ENCODE data around the gene CAMK1. TPM values are rescaled to one million over a fixed set of nuclear protein-coding genes. Genes with fewer than 3 reads are reported as not detected.

The CAMK1 gene
- total and polyA plus RNA-seq, 9 of the 15 experiments (the other 6 are each of a cell fraction or from before 2014, with no cell fraction given), result 0.23 to 10.7 (median 6.0) TPM

- TF ChIP-seq ETS1 (conservative IDR thresholded peaks at IDR 0.05; ENCODE audit: control insufficient read depth, low read depth, low read length), result peak; percentile 62
- no peak for TF ChIP-seq IRF9 (tag; IDR thresholded peaks at IDR 0.05)
- TF ChIP-seq TCF15 (CRISPR knock-in tag; IDR thresholded peaks at IDR 0.05), result no peak
- peak; percentile 77; the same call in 1 of the 2 replicates for TF ChIP-seq KAT7 (CRISPR knock-in tag; IDR thresholded peaks at IDR 0.05; ENCODE audit: borderline replicate concordance)
- no peak for TF ChIP-seq ZNF184 (CRISPR knock-in tag; IDR thresholded peaks at IDR 0.05)
- TF ChIP-seq GTF3C2 (IDR thresholded peaks at IDR 0.05; ENCODE audit: borderline replicate concordance, extremely low read depth, insufficient read length), result no peak
- 0 out of 2 replicates have a peak, but pooled peaks have one; percentile 18 for TF ChIP-seq CHCHD3 (CRISPR knock-in tag; IDR thresholded peaks at IDR 0.05)
- TF ChIP-seq CTBP1 (IDR thresholded peaks at IDR 0.05; ENCODE audit: borderline replicate concordance), result peak; percentile 58
- no peak for TF ChIP-seq THRAP3 (IDR thresholded peaks at IDR 0.05; ENCODE audit: borderline replicate concordance)
- TF ChIP-seq PHF21A (IDR thresholded peaks at IDR 0.05; ENCODE audit: borderline replicate concordance, low read depth), result no peak
- TF ChIP-seq ASH1L (IDR thresholded peaks at IDR 0.05; ENCODE audit: borderline replicate concordance, low read depth, partially characterized antibody), result peak; percentile 48
- TF ChIP-seq ZC3H8 (IDR thresholded peaks at IDR 0.05), result no peak
- no peak for TF ChIP-seq ZNF124 (CRISPR knock-in tag; IDR thresholded peaks at IDR 0.05)
- no peak for TF ChIP-seq MEIS2 (IDR thresholded peaks at IDR 0.05; ENCODE audit: partially characterized antibody)
- no peak for TF ChIP-seq ZNF175 (CRISPR knock-in tag; IDR thresholded peaks at IDR 0.05; ENCODE audit: low read depth)
- TF ChIP-seq RBM15 (IDR thresholded peaks at IDR 0.05; ENCODE audit: insufficient read depth, low read length), result no peak
- TF ChIP-seq L3MBTL2 (IDR thresholded peaks at IDR 0.05), result peak; percentile 81
- TF ChIP-seq HDAC2 (IDR thresholded peaks at IDR 0.05), result no peak; the same call in 1 of the 2 replicates
- TF ChIP-seq ZBTB34 (CRISPR knock-in tag; IDR thresholded peaks at IDR 0.05), result no peak
- peak; percentile 85 for TF ChIP-seq ELF1 (tag; IDR thresholded peaks at IDR 0.05)
Measured at GRCh38 chr3:9749645-9750555, 19.8 kb downstream of the CAMK1 start, which contains the start of gene OGG1 (continued).
